HCT116 (cell line): ENCODE results near the gene TPK1.

Source experiments
- ATF3 ChIP-seq: IDR thresholded peaks from 2 replicates; pipeline ENCODE4 v1.6.1; 2012
- CEBPB ChIP-seq: IDR thresholded peaks from 2 replicates; pipeline ENCODE4 v1.6.1; 2012; ENCODE audit warnings: low read depth
- CTCF ChIP-seq, 3 experiments: fragments of 200-600 bp in 1 of 3; sonication (generic) in 1 of 3; IDR thresholded peaks in 2 of 3; conservative IDR thresholded peaks in 1 of 3; 2 replicates each; pipeline ENCODE4 v1.5.1; 2012 to 2017; ENCODE audit warnings: low read depth in 2 of 3, low read length in 2 of 3, antibody characterized with exemption in 1 of 3, borderline replicate concordance in 1 of 3, control low read depth in 1 of 3, mild to moderate bottlenecking in 1 of 3, mixed read lengths in 1 of 3, mixed run types in 1 of 3, moderate library complexity in 1 of 3; ENCODE audit not compliant: insufficient read depth in 1 of 3
- EZH2 ChIP-seq: fragments of 200-600 bp; sonication (generic); IDR thresholded peaks from 2 replicates; pipeline ENCODE4 v1.6.1; 2017; ENCODE audit warnings: antibody characterized with exemption, mixed run types
- FOSL1 ChIP-seq: IDR thresholded peaks from 2 replicates; pipeline ENCODE4 v1.6.1; 2012; ENCODE audit warnings: low read depth
- JUND ChIP-seq: IDR thresholded peaks from 2 replicates; pipeline ENCODE4 v1.6.1; 2012
- MAX ChIP-seq: IDR thresholded peaks from 2 replicates; pipeline ENCODE4 v1.6.1; 2012
- POLR2A ChIP-seq: IDR thresholded peaks from 2 replicates; pipeline ENCODE4 v1.7.0; 2011; ENCODE audit warnings: borderline replicate concordance; ENCODE audit not compliant: insufficient read depth, insufficient read length; ENCODE audit errors: extremely low read depth
- POLR2AphosphoS5 ChIP-seq: IDR thresholded peaks from 2 replicates; pipeline ENCODE4 v1.6.1; 2011; ENCODE audit warnings: mild to moderate bottlenecking, low read depth, low read length, moderate library complexity
- RAD21 ChIP-seq: IDR thresholded peaks from 2 replicates; pipeline ENCODE4 v1.6.1; 2012; ENCODE audit warnings: low read depth, mild to moderate bottlenecking
- REST ChIP-seq: IDR thresholded peaks from 2 replicates; pipeline ENCODE4 v1.6.1; 2012; ENCODE audit warnings: low read depth
- TCF7L2 ChIP-seq: IDR thresholded peaks from 2 replicates; pipeline ENCODE4 v1.7.0; 2011; ENCODE audit warnings: borderline replicate concordance, inconsistent platforms; ENCODE audit not compliant: insufficient read depth, insufficient read length; ENCODE audit errors: extremely low read depth

GRCh38 chr7:144873316-144873845 lies 37.5 kb upstream of the TPK1 start:
- TF ChIP-seq EZH2, result no peak
- TF ChIP-seq CTCF (IDR thresholded peaks at IDR 0.05 in 2 of 3, conservative IDR thresholded peaks at IDR 0.05 in 1 of 3; ENCODE audit: borderline replicate concordance in 1 of 3, insufficient read depth in 1 of 3, low read depth in 2 of 3, low read length in 2 of 3), result no peak
- no peak for TF ChIP-seq FOSL1
- TF ChIP-seq JUND, result no peak
- TF ChIP-seq POLR2A, result no peak
- no peak for TF ChIP-seq MAX
- TF ChIP-seq ATF3, result no peak
- TF ChIP-seq REST, result no peak
- TF ChIP-seq RAD21, result no peak
- no peak for TF ChIP-seq TCF7L2
- TF ChIP-seq POLR2AphosphoS5, result no peak
- no peak for TF ChIP-seq CEBPB
